Lower leg skin (tissue), 3 donors: Measurements from ENCODE around the gene SETD4.

ENCODE experiments used
- CTCF ChIP-seq, 3 donors: fragments of 450-650 bp; IDR thresholded peaks; one replicate each; pipeline ENCODE4 v1.5.1; 2016; ENCODE audit warnings: antibody characterized with exemption in 3 of 3, mild to moderate bottlenecking in 3 of 3, moderate library complexity in 2 of 3
- POLR2A ChIP-seq, 2 donors: fragments of 450-650 bp; IDR thresholded peaks; one replicate each; pipeline ENCODE4 v1.6.1; 2016 to 2017; ENCODE audit warnings: antibody characterized with exemption in 2 of 2, mild to moderate bottlenecking in 1 of 2, moderate library complexity in 1 of 2

GRCh38 chr21:36052860-36053714 lies 7.2 kb downstream of the SETD4 start:
- TF ChIP-seq CTCF (IDR thresholded peaks at IDR 0.05) (no peak), POLR2A (IDR thresholded peaks at IDR 0.05) (no peak)
